Neural cell (in vitro differentiated cells): ENCODE data around the gene HNRNPA1L2. TPM values are rescaled to one million over a fixed set of nuclear protein-coding genes. Genes with fewer than 3 reads are reported as not detected.
"Not testable (repeated sequence)": the region's sequence is repeated elsewhere in the genome, so short reads cannot be mapped to it uniquely, and the experiment has no call there.

Experiments used
- H2AFZ ChIP-seq: fragments of 200-600, 300-800 bp; sonication (generic), shearing (Covaris generic); 2 replicates; pipeline ENCODE4 v1.6.0; 2014; ENCODE audit warnings: low read depth, mild to moderate bottlenecking, antibody characterized with exemption, low read length, moderate library complexity
- H3F3A ChIP-seq: fragments of 200-600 bp; shearing (Covaris generic); 2 replicates; pipeline ENCODE4 v1.6.1; 2016; ENCODE audit warnings: mild to moderate bottlenecking, moderate library complexity, mixed read lengths, antibody characterized with exemption, low read length; ENCODE audit not compliant: insufficient read depth, poor library complexity, severe bottlenecking
- H3K27ac ChIP-seq: fragments of 200-600, 300-800 bp; sonication (generic), shearing (Covaris generic); 2 replicates; pipeline ENCODE4 v1.5.1; 2014; ENCODE audit warnings: mild to moderate bottlenecking, low read length, moderate library complexity
- H3K27me3 ChIP-seq: fragments of 300-800, 200-600 bp; sonication (generic), shearing (Covaris generic); 2 replicates; pipeline ENCODE4 v1.6.0; 2014; ENCODE audit warnings: mild to moderate bottlenecking, low read depth, low read length, moderate library complexity; ENCODE audit not compliant: insufficient read depth
- H3K36me3 ChIP-seq: fragments of 300-800, 200-600 bp; sonication (generic), shearing (Covaris generic); 2 replicates; pipeline ENCODE4 v1.5.1; 2014; ENCODE audit warnings: mild to moderate bottlenecking, antibody characterized with exemption, low read length, moderate library complexity; ENCODE audit not compliant: insufficient read depth
- H3K4me2 ChIP-seq: fragments of 300-800, 200-600 bp; sonication (generic), shearing (Covaris generic); 2 replicates; pipeline ENCODE4 v1.6.0; 2014; ENCODE audit warnings: mild to moderate bottlenecking, low read length
- H3K4me3 ChIP-seq: fragments of 300-800, 200-600 bp; sonication (generic), shearing (Covaris generic); 2 replicates; pipeline ENCODE4 v1.5.1; 2014; ENCODE audit warnings: mild to moderate bottlenecking, low read length, moderate library complexity
- H3K79me2 ChIP-seq: fragments of 200-600 bp; shearing (Covaris generic); replicated peaks from 2 replicates; pipeline ENCODE4 v1.6.0; 2014; ENCODE audit warnings: mild to moderate bottlenecking, low read length, moderate library complexity; ENCODE audit not compliant: insufficient read depth
- H3K9ac ChIP-seq: fragments of 300-800, 200-600 bp; sonication (generic), shearing (Covaris generic); 2 replicates; pipeline ENCODE4 v1.6.1; 2016; ENCODE audit warnings: mild to moderate bottlenecking, low read length, mixed read lengths
- H3K9me2 ChIP-seq: fragments of 200-600 bp; shearing (Covaris generic); 2 replicates; pipeline ENCODE4 v1.6.1; 2016; ENCODE audit warnings: mild to moderate bottlenecking, low read length, mixed read lengths; ENCODE audit not compliant: insufficient read depth
- H3K9me3 ChIP-seq: fragments of 200-600, 300-800 bp; sonication (generic), shearing (Covaris generic); 2 replicates; pipeline ENCODE4 v1.6.1; 2016; ENCODE audit warnings: mild to moderate bottlenecking, mixed run types, low read length, moderate library complexity, mixed read lengths
- H4K20me1 ChIP-seq: fragments of 200-600 bp; shearing (Covaris generic); 2 replicates; pipeline ENCODE4 v1.6.1; 2016; ENCODE audit warnings: mild to moderate bottlenecking, mixed run types; ENCODE audit not compliant: insufficient read depth
- EP300 ChIP-seq: fragments of 450-650 bp; conservative IDR thresholded peaks from 2 replicates; pipeline ENCODE4 v1.6.1; 2014; ENCODE audit warnings: antibody characterized with exemption, mild to moderate bottlenecking, moderate library complexity; ENCODE audit not compliant: poor library complexity, severe bottlenecking
- MXI1 ChIP-seq: fragments of 450-650 bp; conservative IDR thresholded peaks from 2 replicates; pipeline ENCODE4 v1.6.1; 2014; ENCODE audit warnings: antibody characterized with exemption, mild to moderate bottlenecking; ENCODE audit not compliant: poor library complexity, severe bottlenecking
- POLR2AphosphoS5 ChIP-seq: IDR thresholded peaks from 2 replicates; pipeline ENCODE4 v1.6.1; 2012
- RAD21 ChIP-seq: fragments of 450-650 bp; conservative IDR thresholded peaks from 2 replicates; pipeline ENCODE4 v1.6.1; 2014; ENCODE audit warnings: antibody characterized with exemption, mild to moderate bottlenecking, moderate library complexity
- polyA minus RNA-seq: library from RNA; depleted of rRNA, polyadenylated mRNA; stranded (reverse); fragments of >200 nt; gene quantifications from 2 replicates; pipeline ENCODE4 v1.2.3, GENCODE V29; 2014
- polyA plus RNA-seq: library from polyadenylated mRNA; depleted of rRNA; stranded (reverse); fragments of >200 nt; gene quantifications from 2 replicates; pipeline ENCODE4 v1.2.3, GENCODE V29; 2014
- TF ChIP-seq, protein P1 (sequence below): fragments of 450-650 bp; IDR thresholded peaks from 2 replicates; pipeline ENCODE4 v1.5.1; 2014; ENCODE audit warnings: antibody characterized with exemption, mild to moderate bottlenecking, moderate library complexity; ENCODE audit not compliant: poor library complexity, severe bottlenecking

HNRNPA1L2 gene
- polyA plus RNA-seq (20.7 and 21.2 TPM in 2 replicates), polyA minus RNA-seq (14.4 and 17.8 TPM in 2 replicates)

DNA sequence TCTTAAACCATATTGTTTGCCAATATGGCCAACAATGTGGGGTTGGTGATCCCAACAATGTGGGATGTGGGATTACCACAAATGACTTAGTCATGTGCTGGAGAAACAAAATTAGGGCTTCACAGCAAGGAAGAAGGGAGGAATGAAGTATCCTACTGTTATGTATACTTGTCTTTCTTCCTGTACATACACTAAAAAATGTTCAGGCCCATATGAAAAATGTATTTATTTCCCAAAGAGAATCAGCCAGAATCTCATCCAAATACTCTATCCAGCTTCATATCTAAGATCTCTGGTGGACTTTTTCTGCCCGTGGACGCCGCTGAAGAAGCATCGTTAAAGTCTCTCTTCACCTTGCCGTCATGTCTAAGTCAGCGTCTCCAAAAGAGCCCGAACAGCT, at the start of gene HNRNPA1L2:
HNRNPA1L2 (plus strand) TSS at position 301 of the 400 bp plus-strand sequence; CDS start at position 363, 62 bp downstream.
- no peaks in the 10 kb centered on the region for H3K9me3 ChIP-seq
- H2AFZ ChIP-seq = no peak within 1 kb of the TSS
- TF ChIP-seq POLR2AphosphoS5 = no peak
- TF ChIP-seq RAD21 = no peak
- TF ChIP-seq, protein P1, sequence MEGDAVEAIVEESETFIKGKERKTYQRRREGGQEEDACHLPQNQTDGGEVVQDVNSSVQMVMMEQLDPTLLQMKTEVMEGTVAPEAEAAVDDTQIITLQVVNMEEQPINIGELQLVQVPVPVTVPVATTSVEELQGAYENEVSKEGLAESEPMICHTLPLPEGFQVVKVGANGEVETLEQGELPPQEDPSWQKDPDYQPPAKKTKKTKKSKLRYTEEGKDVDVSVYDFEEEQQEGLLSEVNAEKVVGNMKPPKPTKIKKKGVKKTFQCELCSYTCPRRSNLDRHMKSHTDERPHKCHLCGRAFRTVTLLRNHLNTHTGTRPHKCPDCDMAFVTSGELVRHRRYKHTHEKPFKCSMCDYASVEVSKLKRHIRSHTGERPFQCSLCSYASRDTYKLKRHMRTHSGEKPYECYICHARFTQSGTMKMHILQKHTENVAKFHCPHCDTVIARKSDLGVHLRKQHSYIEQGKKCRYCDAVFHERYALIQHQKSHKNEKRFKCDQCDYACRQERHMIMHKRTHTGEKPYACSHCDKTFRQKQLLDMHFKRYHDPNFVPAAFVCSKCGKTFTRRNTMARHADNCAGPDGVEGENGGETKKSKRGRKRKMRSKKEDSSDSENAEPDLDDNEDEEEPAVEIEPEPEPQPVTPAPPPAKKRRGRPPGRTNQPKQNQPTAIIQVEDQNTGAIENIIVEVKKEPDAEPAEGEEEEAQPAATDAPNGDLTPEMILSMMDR = no peak
- no peak for TF ChIP-seq MXI1
- no peaks in the 10 kb centered on the region for H3K27me3 ChIP-seq
- no peaks in the 10 kb centered on the region for H3F3A ChIP-seq
- no peak within 1 kb of the TSS for H3K4me2 ChIP-seq
- H3K36me3 ChIP-seq = no peaks in the 10 kb centered on the region
- no peak within 1 kb of the TSS for H3K9ac ChIP-seq
- H3K27ac ChIP-seq = no peak within 1 kb of the TSS
- no peaks in the 10 kb centered on the region for H3K79me2 ChIP-seq
- H3K9me2 ChIP-seq = no peaks in the 10 kb centered on the region
- H3K4me3 ChIP-seq = no peak within 1 kb of the TSS
- H4K20me1 ChIP-seq = no peaks in the 10 kb centered on the region

DNA sequence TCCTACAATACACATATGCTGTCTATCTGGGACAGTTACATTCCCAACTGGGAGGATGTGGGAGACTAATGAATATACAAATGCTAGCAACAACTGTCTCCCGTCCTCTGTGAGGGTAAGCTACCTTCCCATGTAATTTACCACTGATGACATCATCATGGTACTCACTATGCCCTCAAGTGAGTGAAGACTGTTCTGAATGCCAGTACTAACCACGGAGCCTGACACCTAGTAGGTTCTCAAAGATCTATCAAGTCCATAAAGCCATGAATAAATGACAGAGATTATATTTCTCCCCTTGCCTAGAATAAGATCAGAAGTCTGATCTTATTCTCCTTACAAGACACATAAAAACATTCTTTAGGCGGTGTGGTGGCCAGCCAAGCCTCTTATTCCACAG, 49.1 kb upstream of the HNRNPA1L2 start:
- not testable (repeated sequence) for H3F3A ChIP-seq, H3K9ac ChIP-seq, H3K4me3 ChIP-seq, H3K36me3 ChIP-seq, H3K27me3 ChIP-seq, H3K4me2 ChIP-seq, H3K9me2 ChIP-seq, H3K9me3 ChIP-seq, H4K20me1 ChIP-seq, H3K79me2 ChIP-seq, H2AFZ ChIP-seq, H3K27ac ChIP-seq

DNA sequence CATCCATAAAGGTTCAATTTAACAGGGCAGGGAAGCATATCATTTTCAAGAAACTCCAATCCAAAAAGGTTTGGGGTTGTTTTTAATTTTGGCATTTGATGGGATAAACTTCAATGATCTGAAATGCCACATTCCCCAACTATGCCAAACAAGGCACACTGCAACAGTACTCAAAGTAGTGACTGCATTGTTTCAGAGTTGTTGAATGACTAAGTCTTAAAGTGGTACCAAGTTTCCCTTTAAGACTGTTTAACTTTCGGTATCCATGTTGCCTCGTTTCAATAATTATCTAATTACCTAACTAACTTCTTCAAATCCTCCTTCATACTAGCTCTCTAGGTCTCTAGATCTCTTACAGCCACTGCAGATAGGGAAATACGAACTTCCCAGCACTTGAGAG, 48.4 kb upstream of the HNRNPA1L2 start:
- H3K4me3 ChIP-seq, H3K9me2 ChIP-seq, H3F3A ChIP-seq, H3K79me2 ChIP-seq, H3K27ac ChIP-seq, H3K4me2 ChIP-seq, H3K27me3 ChIP-seq, H3K9me3 ChIP-seq, H4K20me1 ChIP-seq, H3K36me3 ChIP-seq, H2AFZ ChIP-seq, H3K9ac ChIP-seq: not testable (repeated sequence)

DNA sequence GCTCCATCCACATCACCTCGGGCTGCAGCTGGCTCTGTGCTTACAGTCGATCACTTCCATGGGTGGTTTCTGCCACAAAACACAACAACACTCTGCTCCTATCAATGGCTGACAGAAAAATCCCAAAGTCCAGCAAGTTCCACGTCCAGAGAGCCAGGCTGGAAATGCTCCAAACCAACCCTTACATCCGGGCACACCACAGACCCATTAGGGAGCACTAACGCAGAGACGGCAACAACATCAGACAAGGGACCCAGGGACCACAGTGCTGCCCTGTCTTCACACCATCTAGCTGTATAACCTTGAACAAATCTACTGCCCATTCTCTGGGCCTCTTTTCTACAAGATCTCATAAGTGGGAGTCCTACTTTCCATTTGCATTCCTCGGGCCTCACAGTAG, 47.9 kb upstream of the HNRNPA1L2 start:
- not testable (repeated sequence) for H3F3A ChIP-seq, H3K27ac ChIP-seq, H2AFZ ChIP-seq, H3K36me3 ChIP-seq, H3K27me3 ChIP-seq, H3K4me3 ChIP-seq, H3K4me2 ChIP-seq, H3K9me2 ChIP-seq, H3K9me3 ChIP-seq, H3K9ac ChIP-seq, H3K79me2 ChIP-seq, H4K20me1 ChIP-seq

DNA sequence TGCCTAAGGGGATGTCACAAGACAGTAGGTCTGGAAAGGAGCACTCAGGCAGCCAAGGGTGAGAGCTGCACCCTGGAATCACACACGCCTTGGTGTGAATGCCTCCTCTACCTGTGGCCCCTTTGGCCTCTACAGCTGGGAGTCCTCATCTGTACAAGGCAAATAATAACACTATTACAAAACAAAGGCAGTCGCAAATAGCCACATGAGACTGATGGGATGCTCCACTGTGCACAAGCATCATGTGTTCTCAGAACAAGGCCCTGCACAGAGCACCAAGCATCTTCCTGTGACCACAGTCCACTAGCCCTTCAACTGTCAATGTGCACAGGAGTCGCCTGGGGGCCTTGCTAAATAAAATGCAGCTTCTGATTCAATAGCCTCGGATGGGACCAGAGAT, 44.6 kb upstream of the HNRNPA1L2 start:
- Histone ChIP-seq H3K9me2 (no peaks in the 10 kb centered on the region), H3K4me2 (no peak overlapping the region), H3K27me3 (peaks cover 20% of the 10 kb centered on the region), H3F3A (no peaks in the 10 kb centered on the region), H2AFZ (no peak overlapping the region), H3K9me3 (no peaks in the 10 kb centered on the region), H4K20me1 (no peaks in the 10 kb centered on the region), H3K79me2 (no peaks in the 10 kb centered on the region), H3K27ac (no peak overlapping the region), H3K36me3 (no peaks in the 10 kb centered on the region), H3K9ac (no peak overlapping the region), H3K4me3 (no peak overlapping the region)
- TF ChIP-seq EP300 (no peak), RAD21 (no peak)
- TF ChIP-seq, protein P1 = no peak
